T-helper 1 cell treated with Interleukin-12 subunit alpha and Interleukin-12 subunit beta and Interleukin-4 antibody, amounts not matched to agents 30 μg/mL and 1 μg/mL, for 36 hours (primary cell): ENCODE measurements around the gene BRD4.
"Not testable (repeated sequence)": the region's sequence is repeated elsewhere in the genome, so short reads cannot be mapped to it uniquely, and the experiment has no call there.

Experiments
- H3K27ac Mint-ChIP-seq: one replicate; pipeline ENCODE4 v1.8.0; 2021; ENCODE audit warnings: mild to moderate bottlenecking, mixed read lengths
- H3K27me3 Mint-ChIP-seq: one replicate; pipeline ENCODE4 v1.8.0; 2021; ENCODE audit warnings: low read depth, mixed read lengths
- H3K36me3 Mint-ChIP-seq: one replicate; pipeline ENCODE4 v1.8.0; 2021; ENCODE audit warnings: low read depth, mixed read lengths
- H3K4me1 Mint-ChIP-seq: one replicate; pipeline ENCODE4 v1.8.0; 2021; ENCODE audit warnings: low read depth, mixed read lengths
- H3K4me3 Mint-ChIP-seq: one replicate; pipeline ENCODE4 v1.8.0; 2021; ENCODE audit warnings: mild to moderate bottlenecking, moderate library complexity, mixed read lengths
- H3K9me3 Mint-ChIP-seq: one replicate; pipeline ENCODE4 v1.8.0; 2021; ENCODE audit warnings: mixed read lengths

The BRD4 gene

DNA sequence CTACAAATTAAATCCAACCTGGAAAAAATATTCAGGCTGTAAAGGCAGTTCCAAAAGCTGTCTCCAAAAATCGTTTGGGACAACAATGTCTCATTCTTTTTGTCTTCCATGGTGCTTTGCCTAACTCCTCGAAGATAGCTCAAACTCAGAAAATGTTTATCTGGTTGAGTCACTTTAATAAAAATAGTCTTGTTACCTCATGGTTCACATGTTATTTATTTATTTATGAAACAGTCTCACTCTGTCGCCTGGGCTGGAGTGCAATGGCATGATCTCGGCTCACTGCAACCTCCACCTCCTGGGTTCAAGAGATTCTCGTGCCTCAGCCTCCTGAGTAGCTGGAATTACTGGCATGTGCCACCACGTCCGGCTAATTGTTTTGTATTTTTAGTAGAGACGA is 4.9 kb upstream of the BRD4 start:
- Mint-ChIP-seq H3K27ac (no peak overlapping the region), H3K4me3 (no peak overlapping the region), H3K9me3 (no peaks in the 10 kb centered on the region), H3K27me3 (no peaks in the 10 kb centered on the region), H3K4me1 (peaks cover 6% of the 10 kb centered on the region), H3K36me3 (peaks cover 4% of the 10 kb centered on the region)

DNA sequence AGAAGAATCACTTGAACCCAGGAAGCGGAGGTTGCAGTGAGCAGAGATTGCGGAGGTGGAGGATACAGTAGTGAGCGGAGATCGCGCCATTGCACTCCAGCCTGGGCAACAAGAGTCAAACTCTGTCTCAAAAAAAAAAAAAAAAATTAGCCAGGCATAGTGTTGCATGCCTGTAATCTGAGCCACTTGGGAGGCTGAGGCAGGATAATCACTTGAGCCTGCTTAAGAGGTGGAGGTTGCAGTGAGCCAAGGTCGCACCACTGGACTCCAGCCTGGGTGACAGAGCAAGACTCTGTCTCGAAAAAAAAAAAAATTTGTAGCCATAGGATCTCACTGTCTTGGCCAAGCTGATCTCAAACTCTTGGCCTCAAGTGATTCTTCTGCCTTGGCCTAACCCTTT is 3.7 kb upstream of the BRD4 start:
- not testable (repeated sequence) for H3K36me3 Mint-ChIP-seq, H3K27me3 Mint-ChIP-seq, H3K27ac Mint-ChIP-seq, H3K9me3 Mint-ChIP-seq, H3K4me3 Mint-ChIP-seq, H3K4me1 Mint-ChIP-seq

DNA sequence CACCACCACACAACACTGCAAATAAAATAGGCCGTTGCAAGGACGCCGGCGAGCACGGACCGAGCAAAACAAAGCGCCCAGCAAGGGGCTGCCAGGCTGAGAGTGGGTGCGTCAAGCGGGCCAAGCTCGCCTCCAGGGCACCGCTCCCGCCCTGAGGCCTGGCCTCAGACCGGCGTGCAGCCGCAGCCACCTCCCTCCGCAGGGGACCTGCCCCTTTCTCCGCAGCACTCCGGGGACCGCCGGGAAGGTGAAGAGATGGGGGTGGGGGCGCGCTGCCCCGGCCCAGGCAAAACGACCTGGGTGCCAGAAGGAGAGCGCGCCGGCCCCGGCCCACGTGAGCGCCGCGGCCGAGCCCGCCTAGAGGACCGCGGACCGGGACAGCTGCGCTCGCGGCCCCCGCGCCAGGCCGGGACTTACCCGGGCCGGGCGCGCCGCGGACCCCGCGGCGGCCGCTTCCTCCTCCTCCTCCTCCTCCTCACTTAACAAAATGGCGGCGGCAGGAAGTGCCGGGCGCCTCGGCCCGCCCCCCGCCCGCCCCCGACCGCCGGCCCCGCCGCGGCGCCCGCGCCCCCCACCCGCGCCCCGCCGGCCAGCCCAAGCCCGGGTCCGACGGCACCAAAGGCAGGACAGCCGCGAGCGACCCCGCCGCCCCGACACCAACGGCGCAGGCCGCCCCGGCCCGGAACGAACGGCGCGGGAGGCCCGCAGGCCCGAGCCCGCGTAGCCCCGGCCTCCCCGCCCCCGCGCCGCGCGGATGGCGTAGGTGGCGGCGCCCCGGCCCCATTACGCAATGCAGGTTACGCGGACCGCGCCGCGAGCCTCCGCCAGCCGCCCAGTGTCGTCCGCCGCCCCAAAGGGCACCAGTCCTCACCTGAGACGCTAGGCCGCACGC is 674 bp downstream of the BRD4 start:
- Mint-ChIP-seq H3K27me3 (no peaks in the 10 kb centered on the region), H3K4me3 (peak overlapping the region; percentile 93), H3K27ac (peak overlapping the region; percentile 92), H3K9me3 (no peaks in the 10 kb centered on the region), H3K36me3 (peaks cover 5% of the 10 kb centered on the region), H3K4me1 (peaks cover 39% of the 10 kb centered on the region)

DNA sequence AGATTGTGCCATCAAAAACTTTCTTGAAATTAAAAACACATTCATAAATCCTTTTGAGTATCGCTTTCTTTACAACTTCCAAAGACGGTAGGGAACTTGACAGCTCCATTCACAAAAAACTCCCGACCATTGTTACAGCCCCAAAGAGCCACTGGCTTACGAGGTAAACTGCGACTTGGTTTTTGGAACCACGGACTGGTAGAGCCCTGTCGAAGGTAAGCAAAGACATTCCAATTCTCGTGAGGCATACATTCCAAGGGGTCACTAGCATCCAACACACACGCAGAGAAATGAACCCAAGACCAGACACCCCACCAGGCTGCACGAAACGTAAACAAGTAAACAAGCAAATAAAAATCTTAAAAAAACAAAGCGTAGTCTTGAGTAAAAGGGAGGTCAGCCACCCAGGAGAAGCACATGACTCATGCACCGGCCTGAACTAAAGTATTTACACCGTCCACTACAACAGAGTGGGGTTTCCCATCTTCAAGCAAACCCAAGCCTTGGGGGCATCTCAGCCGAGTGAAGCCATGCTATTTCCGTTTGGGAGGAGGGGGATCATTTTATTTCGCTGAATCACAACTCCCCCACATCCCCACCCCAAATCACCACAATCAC is 1.4 kb downstream of the BRD4 start:
- Mint-ChIP-seq H3K4me1 (peaks cover 43% of the 10 kb centered on the region), H3K36me3 (peaks cover 7% of the 10 kb centered on the region), H3K27ac (peak overlapping the region; percentile 92), H3K9me3 (no peaks in the 10 kb centered on the region), H3K4me3 (peak overlapping the region; percentile 93), H3K27me3 (no peaks in the 10 kb centered on the region)

DNA sequence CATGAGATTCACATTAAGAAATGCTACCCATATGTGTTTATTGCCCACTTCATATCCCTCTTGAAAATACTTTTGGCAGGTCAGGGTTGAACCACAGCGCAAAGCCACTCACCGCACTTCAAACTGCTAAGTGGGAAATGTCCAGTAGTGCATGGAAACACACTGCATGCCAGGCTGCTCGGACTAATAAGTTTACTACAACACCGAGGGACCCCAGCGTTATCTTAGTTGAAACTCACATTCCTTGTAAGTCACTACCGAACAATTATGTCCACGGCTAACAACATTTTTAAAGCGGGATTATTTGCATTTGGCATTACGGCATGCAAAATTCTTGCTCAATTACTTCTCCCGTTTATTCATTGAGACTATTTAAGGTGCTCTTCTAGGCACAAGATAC is 4.0 kb downstream of the BRD4 start:
- Mint-ChIP-seq H3K4me1 (peaks cover 60% of the 10 kb centered on the region), H3K27me3 (no peaks in the 10 kb centered on the region), H3K4me3 (no peak overlapping the region), H3K9me3 (no peaks in the 10 kb centered on the region), H3K36me3 (peaks cover 9% of the 10 kb centered on the region), H3K27ac (no peak overlapping the region)

DNA sequence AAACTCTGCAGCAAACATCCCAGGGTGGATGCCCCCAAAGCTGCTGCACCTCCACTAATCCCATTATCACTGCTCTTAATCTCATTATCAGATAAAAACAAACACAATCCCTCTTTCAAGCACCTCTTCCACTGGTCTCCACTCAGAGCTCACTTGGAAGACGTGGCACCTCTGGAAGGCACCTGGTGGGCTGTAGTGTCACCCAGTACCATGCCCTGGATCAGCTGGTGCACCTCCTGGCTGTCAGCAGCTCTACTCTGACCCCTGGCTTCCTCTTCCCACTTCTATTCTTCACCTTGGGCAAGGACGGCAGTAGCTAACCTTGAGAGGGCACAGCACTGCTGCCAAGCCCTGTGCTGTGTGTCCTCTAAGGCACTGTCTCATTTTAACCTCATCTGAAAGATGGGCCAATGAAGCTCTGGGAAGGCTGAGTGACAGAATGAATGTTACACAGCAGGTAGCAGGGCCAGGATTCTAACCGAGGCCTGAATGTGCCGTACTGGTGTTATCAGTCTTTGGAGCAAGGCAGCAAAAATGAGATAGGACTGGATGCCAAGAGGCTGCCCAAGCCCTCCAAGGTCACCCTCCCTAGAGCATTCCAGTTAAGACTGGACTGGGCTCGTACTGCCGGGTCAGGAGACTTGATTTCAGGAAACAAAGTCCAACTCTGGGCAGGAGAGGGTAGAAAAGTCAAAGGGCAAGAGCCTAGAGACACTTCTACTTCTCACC is 7.4 kb downstream of the BRD4 start:
- H3K4me1 Mint-ChIP-seq = peaks cover 69% of the 10 kb centered on the region
- H3K36me3 Mint-ChIP-seq = peaks cover 11% of the 10 kb centered on the region
- no peak overlapping the region for H3K4me3 Mint-ChIP-seq
- no peaks in the 10 kb centered on the region for H3K27me3 Mint-ChIP-seq
- peak overlapping the region; percentile 46 for H3K27ac Mint-ChIP-seq
- no peaks in the 10 kb centered on the region for H3K9me3 Mint-ChIP-seq

DNA sequence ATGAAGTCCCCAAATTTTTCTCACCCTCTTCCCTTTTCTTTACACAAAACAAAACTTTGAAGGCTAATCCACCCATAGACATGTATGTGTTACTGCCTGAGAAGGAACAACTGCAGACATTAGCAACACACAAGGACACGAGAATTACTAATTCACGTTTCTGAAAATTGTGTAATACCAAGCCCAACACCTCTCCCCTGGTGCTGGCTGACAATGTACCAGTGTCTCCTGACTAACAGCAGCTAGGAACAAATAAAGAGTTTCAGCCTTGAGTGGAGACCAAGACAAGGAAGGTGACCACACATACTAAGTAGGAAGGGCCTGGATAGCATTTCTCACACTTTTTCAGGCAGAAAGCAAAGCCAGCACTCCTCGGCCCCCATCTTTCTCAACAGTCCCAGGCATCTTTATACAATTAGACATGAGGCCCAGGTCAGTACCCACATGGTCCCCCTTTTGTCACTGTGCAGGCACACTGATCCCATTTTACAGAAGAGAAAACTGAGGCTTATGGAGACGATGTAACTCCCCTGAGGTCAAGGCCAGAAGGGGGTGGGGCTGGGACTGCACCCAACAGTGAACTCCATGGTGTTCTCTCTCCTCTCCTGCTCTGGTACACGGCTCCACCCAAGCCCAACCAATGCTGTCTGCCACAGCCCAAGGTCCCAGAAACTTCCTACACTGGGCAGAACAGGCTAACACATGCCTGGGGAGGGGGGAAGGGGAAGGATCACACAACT is 8.7 kb downstream of the BRD4 start:
- Mint-ChIP-seq H3K9me3 (no peaks in the 10 kb centered on the region), H3K27me3 (no peaks in the 10 kb centered on the region), H3K27ac (no peak overlapping the region), H3K4me3 (no peak overlapping the region), H3K4me1 (peaks cover 68% of the 10 kb centered on the region), H3K36me3 (peaks cover 11% of the 10 kb centered on the region)

DNA sequence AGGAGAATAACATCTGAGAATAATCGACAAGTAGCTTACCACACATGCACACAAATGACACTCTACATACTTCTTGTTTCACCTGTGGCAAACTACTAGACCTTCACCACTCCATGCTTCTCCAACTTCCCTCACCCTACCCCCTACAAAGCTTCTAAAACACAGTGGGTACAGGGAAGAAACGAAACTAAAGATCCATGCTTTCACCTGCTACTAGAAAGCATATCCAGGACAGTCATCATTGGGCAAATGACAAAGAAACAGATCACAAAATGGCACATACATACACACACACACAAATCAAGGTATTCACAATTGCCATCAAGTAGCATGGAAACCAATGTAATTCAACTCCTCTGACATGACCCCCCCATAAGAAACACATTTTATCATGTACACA is 10.6 kb downstream of the BRD4 start:
- H3K27me3 Mint-ChIP-seq = no peaks in the 10 kb centered on the region
- no peak overlapping the region for H3K4me3 Mint-ChIP-seq
- peaks cover 70% of the 10 kb centered on the region for H3K4me1 Mint-ChIP-seq
- peaks cover 8% of the 10 kb centered on the region for H3K36me3 Mint-ChIP-seq
- H3K27ac Mint-ChIP-seq = peak overlapping the region; percentile 41
- H3K9me3 Mint-ChIP-seq = no peaks in the 10 kb centered on the region

DNA sequence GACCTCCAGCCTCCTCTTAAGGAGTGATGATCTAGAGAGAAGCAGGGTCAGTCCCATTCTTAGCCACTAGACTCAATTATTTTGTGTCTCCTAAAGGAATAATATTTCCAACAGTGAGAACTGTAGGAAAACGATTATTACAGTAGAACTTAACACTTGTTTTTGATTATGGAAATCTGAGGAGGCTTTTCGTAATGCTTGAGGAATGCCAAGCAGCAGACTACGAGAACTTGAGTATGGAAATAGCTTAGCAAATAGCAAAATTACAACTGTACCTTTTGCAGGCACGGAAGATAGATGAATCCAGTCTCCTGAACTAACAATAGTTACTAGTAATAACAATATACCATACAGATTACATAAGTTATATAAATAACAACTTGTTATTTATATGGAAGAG is 12.2 kb downstream of the BRD4 start:
- peaks cover 6% of the 10 kb centered on the region for H3K36me3 Mint-ChIP-seq
- H3K27ac Mint-ChIP-seq = no peak overlapping the region
- H3K9me3 Mint-ChIP-seq = no peaks in the 10 kb centered on the region
- no peak overlapping the region for H3K4me3 Mint-ChIP-seq
- H3K4me1 Mint-ChIP-seq = peaks cover 70% of the 10 kb centered on the region
- no peaks in the 10 kb centered on the region for H3K27me3 Mint-ChIP-seq

DNA sequence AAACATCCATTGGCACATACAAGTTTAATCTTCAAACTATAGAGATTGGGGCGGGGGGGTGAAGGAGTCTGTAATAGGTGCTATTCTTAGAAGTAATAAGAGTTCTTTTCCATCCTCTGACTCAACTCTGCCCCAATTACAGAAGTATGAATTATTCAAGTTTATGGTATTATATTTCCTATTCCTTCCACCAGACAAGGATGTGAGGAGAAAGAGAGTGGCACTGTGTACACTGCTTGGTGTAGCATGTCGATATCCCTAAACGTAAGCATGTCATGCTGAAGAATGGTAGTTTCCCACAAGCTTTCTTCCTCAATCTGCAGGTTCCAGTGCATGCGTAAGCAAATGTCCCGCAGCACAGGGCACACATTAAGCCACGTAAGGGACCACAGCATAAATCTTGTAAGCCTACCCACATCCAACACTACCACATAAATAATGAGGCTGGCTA is 14.1 kb downstream of the BRD4 start:
- Mint-ChIP-seq H3K27ac (peak overlapping the region; percentile 67), H3K36me3 (peaks cover 3% of the 10 kb centered on the region), H3K27me3 (no peaks in the 10 kb centered on the region), H3K4me3 (no peak overlapping the region), H3K9me3 (no peaks in the 10 kb centered on the region), H3K4me1 (peaks cover 67% of the 10 kb centered on the region)

DNA sequence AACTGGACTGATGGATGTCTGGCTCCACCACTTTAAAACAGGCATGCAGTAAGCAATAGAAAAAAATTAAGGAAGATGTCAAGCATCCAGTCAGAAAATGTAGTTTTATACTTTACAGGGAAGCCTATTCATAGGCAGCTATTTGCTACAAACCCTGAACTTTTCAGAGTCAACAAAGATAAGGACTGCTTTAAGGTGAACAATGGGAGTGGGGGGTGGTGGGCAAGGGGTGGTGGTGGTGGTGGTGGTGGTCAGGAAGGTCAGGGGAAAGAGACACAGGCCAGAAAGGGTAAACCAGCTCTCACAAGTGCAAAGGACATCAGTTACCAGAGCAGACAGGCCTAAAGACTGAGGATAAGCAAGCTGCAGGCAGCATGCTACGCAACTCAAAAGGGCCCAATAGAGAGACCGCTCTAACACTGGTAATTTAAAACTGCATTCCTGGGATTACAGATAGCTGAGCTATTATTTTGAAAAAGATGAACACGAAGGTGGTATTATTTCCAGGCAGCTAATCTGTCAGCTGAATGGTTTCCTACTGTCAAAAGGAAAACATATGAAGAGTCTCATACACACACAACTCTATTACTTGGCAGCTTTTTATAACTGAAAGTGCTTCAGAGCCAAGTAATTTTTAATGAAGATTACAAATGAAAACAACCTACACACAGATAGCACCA is 14.8 kb downstream of the BRD4 start:
- H3K27ac Mint-ChIP-seq = peak overlapping the region; percentile 59
- peaks cover 2% of the 10 kb centered on the region for H3K36me3 Mint-ChIP-seq
- peaks cover 64% of the 10 kb centered on the region for H3K4me1 Mint-ChIP-seq
- no peaks in the 10 kb centered on the region for H3K27me3 Mint-ChIP-seq
- H3K9me3 Mint-ChIP-seq = no peaks in the 10 kb centered on the region
- H3K4me3 Mint-ChIP-seq = no peak overlapping the region

DNA sequence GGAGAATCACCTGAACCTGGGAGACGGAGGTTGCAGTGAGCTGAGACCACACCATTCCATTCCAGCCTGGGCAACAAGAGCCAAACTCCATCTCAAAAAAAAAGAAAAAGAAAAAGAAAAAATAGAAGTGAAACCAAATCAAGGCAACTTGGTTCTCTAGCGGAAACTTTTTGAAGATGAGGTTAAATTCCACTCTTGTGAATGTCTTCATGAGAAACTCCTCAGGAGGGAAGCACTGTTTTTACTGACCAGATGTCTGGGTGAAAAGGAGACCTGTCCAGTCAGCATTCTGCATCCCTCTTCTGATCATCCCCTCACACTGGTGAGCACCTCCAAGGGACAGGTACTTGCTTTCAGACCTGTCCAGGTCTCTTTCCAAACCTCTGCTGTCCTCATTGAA is 15.8 kb downstream of the BRD4 start:
- Mint-ChIP-seq H3K27ac (peak overlapping the region; percentile 63), H3K4me3 (peak overlapping the region; percentile 36), H3K36me3 (no peaks in the 10 kb centered on the region), H3K27me3 (no peaks in the 10 kb centered on the region), H3K4me1 (peaks cover 64% of the 10 kb centered on the region), H3K9me3 (no peaks in the 10 kb centered on the region)

DNA sequence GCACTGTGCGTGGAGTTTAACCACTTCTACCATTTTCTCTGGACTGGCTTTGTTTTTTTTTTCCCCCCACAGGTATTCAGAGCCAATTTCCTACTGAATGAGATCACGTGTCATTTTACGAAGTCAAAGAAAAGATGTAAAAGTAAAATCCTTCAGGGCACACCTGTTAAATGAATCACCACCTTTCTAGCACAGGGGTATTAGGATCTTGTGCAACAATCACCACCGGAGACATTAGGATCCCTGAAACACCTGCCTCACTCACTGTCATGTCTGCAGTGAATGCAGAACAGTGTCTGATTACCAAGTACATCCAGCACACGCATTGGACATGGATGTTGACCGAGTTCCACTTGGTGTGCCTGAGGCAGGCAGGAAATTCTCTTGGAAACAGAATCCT is 17.2 kb downstream of the BRD4 start:
- Mint-ChIP-seq H3K27ac (no peak overlapping the region), H3K36me3 (no peaks in the 10 kb centered on the region), H3K9me3 (no peaks in the 10 kb centered on the region), H3K27me3 (no peaks in the 10 kb centered on the region), H3K4me3 (no peak overlapping the region), H3K4me1 (peaks cover 56% of the 10 kb centered on the region)
